Upper lobe of left lung (tissue), 6 donors: Measurements from ENCODE around the gene BPGM. TPM values are rescaled to one million over a fixed set of nuclear protein-coding genes. Genes with fewer than 3 reads are reported as not detected.
A peak's percentile ranks its signal among the peaks of the same experiment; 100 is the strongest.

Source experiments
- ATAC-seq, 2 donors: fragments of 200-7000 bp; cut with Tn5 transposase; one replicate each; pipeline ENCODE4 v1.9.1; 2022; ENCODE audit warnings: mild to moderate bottlenecking in 2 of 2, moderate library complexity in 2 of 2; ENCODE audit not compliant: low FRiP score in 2 of 2
- DNase-seq, 2 donors: peaks; one replicate each; pipeline ENCODE4 v3.0.0-alpha.2; 2019 to 2020
- H3K27ac ChIP-seq, 4 donors: fragments of 200-600 bp; sonication (generic); one replicate each; pipeline ENCODE4 v1.5.1; 2016 to 2019
- H3K27me3 ChIP-seq, 4 donors: fragments of 200-600 bp; sonication (generic); one replicate each; pipeline ENCODE4 v1.5.1; 2017 to 2019
- H3K36me3 ChIP-seq, 4 donors: fragments of 200-600 bp; sonication (generic); one replicate each; pipeline ENCODE4 v1.5.1; 2016 to 2019
- H3K4me1 ChIP-seq, 4 donors: fragments of 200-600 bp; sonication (generic); one replicate each; pipeline ENCODE4 v1.5.1; 2018 to 2019
- H3K4me3 ChIP-seq, 4 donors: fragments of 200-600 bp; sonication (generic); one replicate each; pipeline ENCODE4 v1.5.1; 2017 to 2019; ENCODE audit warnings: mild to moderate bottlenecking in 2 of 4, moderate library complexity in 1 of 4
- H3K9me3 ChIP-seq, 4 donors: fragments of 200-600 bp; sonication (generic); one replicate each; pipeline ENCODE4 v1.5.1; 2018 to 2019
- CTCF ChIP-seq, 6 experiments: fragments of 450-650 bp in 4 of 6; fragments of 200-600 bp in 2 of 6; sonication (generic) in 2 of 6; IDR thresholded peaks; one replicate each; pipeline ENCODE4 v1.5.1; 2016 to 2019; ENCODE audit warnings: antibody characterized with exemption in 6 of 6
- EP300 ChIP-seq, 4 donors: sonication (generic); formaldehyde crosslinking; IDR thresholded peaks; one replicate each; pipeline ENCODE4 v1.5.1; 2017; ENCODE audit warnings: antibody characterized with exemption in 4 of 4, control low read depth in 2 of 4
- POLR2A ChIP-seq, 4 donors: fragments of 450-650 bp; IDR thresholded peaks; one replicate each; pipeline ENCODE4 v1.5.1; 2016 to 2017; ENCODE audit warnings: antibody characterized with exemption in 4 of 4, mild to moderate bottlenecking in 2 of 4
- POLR2AphosphoS5 ChIP-seq, 2 donors: sonication (generic); formaldehyde crosslinking; IDR thresholded peaks; one replicate each; pipeline ENCODE4 v1.5.1; 2017; ENCODE audit warnings: antibody characterized with exemption in 2 of 2
- WGBS, 2 donors: methylation state at CpG; one replicate each; pipeline ENCODE4 v1.1.5; 2017 to 2018; 5-methylcytosine and 5-hydroxymethylcytosine counted together
- total RNA-seq, 6 donors: library from RNA; depleted of rRNA in 4 of 6; stranded (reverse); fragments of >200 nt in 4 of 6; gene quantifications; one replicate each; pipeline versions ENCODE4 v1.1.0 to v1.2.1, GENCODE V29; 2016 to 2021
- donor health status: DM: no; HTN: no; CAD: no; lungs with moderate emphysema.
- donor health status: DM: no; HTN: yes; CAD: no; lungs with severe emphysema.

The BPGM gene
- total RNA-seq, 6 donors from 2014 or later, result 9.5 to 30.7 (median 14.3) TPM

GRCh38 chr7:134669388-134669787 is 22.7 kb downstream of the BPGM start:
- Histone ChIP-seq H3K4me1 (peaks cover 9 to 24% (median 16%) of the 10 kb centered on the region in 4 donors), H3K27ac (peak overlapping the region in 2 of 4 donors; percentile 5 to 17), H3K27me3 (no peaks in the 10 kb centered on the region), H3K4me3 (no peak overlapping the region), H3K36me3 (peaks cover 0 to 6% (median 0%) of the 10 kb centered on the region in 4 donors), H3K9me3 (no peaks in the 10 kb centered on the region)
- DNase-seq (no peak), ATAC-seq (no peak)
- 59 to 60% methylated on average over 4 of the region's 4 CpGs for WGBS, 2 donors
- TF ChIP-seq CTCF (IDR thresholded peaks at IDR 0.05) (no peak), POLR2AphosphoS5 (IDR thresholded peaks at IDR 0.05) (no peak), POLR2A (IDR thresholded peaks at IDR 0.05) (no peak), EP300 (IDR thresholded peaks at IDR 0.05) (no peak)

GRCh38 chr7:134669845-134670373 is 23.3 kb downstream of the BPGM start:
- H3K9me3 ChIP-seq, result no peaks in the 10 kb centered on the region
- H3K27ac ChIP-seq, result peak overlapping the region in 2 of 4 donors; percentile 5 to 17
- H3K36me3 ChIP-seq, result peaks cover 0 to 6% (median 0%) of the 10 kb centered on the region in 4 donors
- peak in 1 of 2 donors; percentile 69 for DNase-seq
- no peak overlapping the region for H3K4me3 ChIP-seq
- no peak for TF ChIP-seq POLR2A (IDR thresholded peaks at IDR 0.05)
- TF ChIP-seq EP300 (IDR thresholded peaks at IDR 0.05), result peak in 2 of 4 donors; percentile 67 to 78
- no peak for TF ChIP-seq CTCF (IDR thresholded peaks at IDR 0.05)
- TF ChIP-seq POLR2AphosphoS5 (IDR thresholded peaks at IDR 0.05), result peak; percentile 70 to 81
- H3K4me1 ChIP-seq, result peaks cover 9 to 24% (median 16%) of the 10 kb centered on the region in 4 donors
- ATAC-seq, result peak; percentile 34 to 77
- WGBS, 2 donors, result 10 to 28% methylated on average over 8 of the region's 8 CpGs
- no peaks in the 10 kb centered on the region for H3K27me3 ChIP-seq

GRCh38 chr7:134671609-134672008 is 25.0 kb downstream of the BPGM start:
- ATAC-seq, result no peak
- no peaks in the 10 kb centered on the region for H3K9me3 ChIP-seq
- H3K4me3 ChIP-seq, result no peak overlapping the region
- H3K36me3 ChIP-seq, result peaks cover 0 to under 1% (median 0%) of the 10 kb centered on the region in 4 donors
- H3K27ac ChIP-seq, result no peak overlapping the region
- no peak for DNase-seq
- TF ChIP-seq CTCF (IDR thresholded peaks at IDR 0.05) (no peak), EP300 (IDR thresholded peaks at IDR 0.05) (no peak), POLR2AphosphoS5 (IDR thresholded peaks at IDR 0.05) (no peak), POLR2A (IDR thresholded peaks at IDR 0.05) (no peak)
- peaks cover 9 to 28% (median 16%) of the 10 kb centered on the region in 4 donors for H3K4me1 ChIP-seq
- no peaks in the 10 kb centered on the region for H3K27me3 ChIP-seq
- WGBS, 2 donors, result 93 to 100% methylated on average over 1 of the region's 1 CpG

GRCh38 chr7:134674424-134674823 is 27.8 kb downstream of the BPGM start:
- H3K4me3 ChIP-seq, result no peak overlapping the region
- H3K27ac ChIP-seq, result no peak overlapping the region
- no peak for DNase-seq
- TF ChIP-seq POLR2AphosphoS5 (IDR thresholded peaks at IDR 0.05), result no peak
- no peak for TF ChIP-seq CTCF (IDR thresholded peaks at IDR 0.05)
- no peak for TF ChIP-seq POLR2A (IDR thresholded peaks at IDR 0.05)
- TF ChIP-seq EP300 (IDR thresholded peaks at IDR 0.05), result no peak
- no peak for ATAC-seq
- no peaks in the 10 kb centered on the region for H3K9me3 ChIP-seq
- H3K4me1 ChIP-seq, result peaks cover 4 to 20% (median 10%) of the 10 kb centered on the region in 4 donors
- no peaks in the 10 kb centered on the region for H3K27me3 ChIP-seq
- peaks cover 0 to 10% (median under 1%) of the 10 kb centered on the region in 4 donors for H3K36me3 ChIP-seq

GRCh38 chr7:134676743-134677142 is 30.1 kb downstream of the BPGM start:
- no peak for ATAC-seq
- TF ChIP-seq CTCF (IDR thresholded peaks at IDR 0.05) (no peak), POLR2A (IDR thresholded peaks at IDR 0.05) (no peak), POLR2AphosphoS5 (IDR thresholded peaks at IDR 0.05) (no peak), EP300 (IDR thresholded peaks at IDR 0.05) (no peak)

More at GRCh38 chr7:134676743-134677142, 30.1 kb downstream of the BPGM start:
- no peaks in the 10 kb centered on the region for H3K27me3 ChIP-seq
- H3K4me1 ChIP-seq, result peaks cover 0 to 5% (median 0%) of the 10 kb centered on the region in 4 donors
- DNase-seq, result no peak
- WGBS, 2 donors, result 88% methylated on average over 1 of the region's 1 CpG
- peaks cover 0 to 23% (median 5%) of the 10 kb centered on the region in 4 donors for H3K36me3 ChIP-seq
- H3K4me3 ChIP-seq, result no peak overlapping the region
- no peaks in the 10 kb centered on the region for H3K9me3 ChIP-seq
- no peak overlapping the region for H3K27ac ChIP-seq
